Occipital lobe (tissue), 3 donors: Measurements from ENCODE around the gene NPC1L1. TPM values are rescaled to one million over a fixed set of nuclear protein-coding genes. Genes with fewer than 3 reads are reported as not detected.

Experiments used
- DNase-seq: peaks from one replicate; lab custom pipeline; 2025; lab: John Stamatoyannopoulos, UW
- small RNA-seq: library from RNA; depleted of rRNA; stranded (forward); fragments of <200 nt; gene quantifications from one replicate; pipeline ENCODE3, GENCODE V24; 2014
- total RNA-seq: library from RNA; depleted of rRNA; stranded (reverse); fragments of >200 nt; gene quantifications from one replicate; pipeline ENCODE4 v1.2.3, GENCODE V29; 2014

The NPC1L1 gene
- total RNA-seq, 1 donor from 2014 or later, result 0.16 TPM

GRCh38 chr7:44472843-44473242, 68.3 kb downstream of the NPC1L1 start:
- no peak for DNase-seq

GRCh38 chr7:44471850-44472249, 69.3 kb downstream of the NPC1L1 start:
- DNase-seq, result no peak

- DNase-seq, result no peak
These were observed 69.7 kb downstream of the NPC1L1 start for GRCh38 chr7:44471436-44471835.

- no peak for DNase-seq
These were observed 70.4 kb downstream of the NPC1L1 start for GRCh38 chr7:44470628-44471245.

- no peak for DNase-seq
These were observed 71.0 kb downstream of the NPC1L1 start for GRCh38 chr7:44470135-44470479.

- DNase-seq, result no peak
These were observed 71.5 kb downstream of the NPC1L1 start for GRCh38 chr7:44469461-44470134.

- DNase-seq, result no peak
These were observed 73.9 kb downstream of the NPC1L1 start for GRCh38 chr7:44467217-44467548.

GRCh38 chr7:44466300-44467216, 74.6 kb downstream of the NPC1L1 start:
- DNase-seq, result no peak

GRCh38 chr7:44465490-44465889, 75.6 kb downstream of the NPC1L1 start:
- DNase-seq, result no peak

- no peak for DNase-seq
These were observed 77.8 kb downstream of the NPC1L1 start for GRCh38 chr7:44463169-44463808.

Small RNA genes within 50 kb of the gene (small RNA-seq; reads per million reads assigned to genes)
- gene RNU6-1097P, result not detected

Other genes starting within 250 kb of the NPC1L1 start
- 96.1 TPM for gene CAMK2B, start 215.7 kb downstream of the NPC1L1 start, total RNA-seq
- 124 TPM for gene NUDCD3, start 50.7 kb downstream of the NPC1L1 start, total RNA-seq
- gene DDX56, start 32.6 kb upstream of the NPC1L1 start, total RNA-seq, result 46.8 TPM
- gene TMED4, start 40.9 kb upstream of the NPC1L1 start, total RNA-seq, result 74.2 TPM
- 40.9 TPM for gene OGDH, start 65.3 kb upstream of the NPC1L1 start, total RNA-seq
- 12.6 TPM for gene ZMIZ2, start 207.5 kb upstream of the NPC1L1 start, total RNA-seq